GM19043 (cell line): Measurements from ENCODE around the gene ZBTB42.
A peak's percentile ranks its signal among the peaks of the same experiment; 100 is the strongest.

Experiments
- ATAC-seq: cut with Tn5 transposase; IDR thresholded peaks from one replicate; pipeline ENCODE4 v1.9.1; 2021; ENCODE audit warnings: low read depth; ENCODE audit not compliant: unreplicated experiment

The ZBTB42 gene

GRCh38 chr14:104768437-104769323 lies 32.2 kb upstream of the ZBTB42 start:
- ATAC-seq: peak; percentile 84

GRCh38 chr14:104769324-104770071 lies 31.4 kb upstream of the ZBTB42 start:
- ATAC-seq: no peak

GRCh38 chr14:104770072-104770579 lies 30.8 kb upstream of the ZBTB42 start:
- ATAC-seq: no peak

- ATAC-seq: no peak
Measured at GRCh38 chr14:104770851-104771272, 30.0 kb upstream of the ZBTB42 start.

GRCh38 chr14:104771374-104771773 lies 29.5 kb upstream of the ZBTB42 start:
- ATAC-seq: no peak

- ATAC-seq: no peak
Measured at GRCh38 chr14:104771918-104772706, 28.8 kb upstream of the ZBTB42 start.

- no peak for ATAC-seq
Measured at GRCh38 chr14:104772707-104773504, 28.0 kb upstream of the ZBTB42 start.

- no peak for ATAC-seq
Measured at GRCh38 chr14:104773505-104774452, 27.1 kb upstream of the ZBTB42 start.

- no peak for ATAC-seq
Measured at GRCh38 chr14:104774453-104775072, 26.3 kb upstream of the ZBTB42 start.

- ATAC-seq: no peak
Measured at GRCh38 chr14:104775073-104775489, 25.8 kb upstream of the ZBTB42 start.

- no peak for ATAC-seq
Measured at GRCh38 chr14:104776481-104776880, 24.4 kb upstream of the ZBTB42 start.

GRCh38 chr14:104776961-104777807 lies 23.7 kb upstream of the ZBTB42 start:
- ATAC-seq: no peak

GRCh38 chr14:104777808-104778249 lies 23.1 kb upstream of the ZBTB42 start:
- ATAC-seq: no peak

- no peak for ATAC-seq
Measured at GRCh38 chr14:104778694-104779331, 22.1 kb upstream of the ZBTB42 start.

GRCh38 chr14:104779776-104780512 lies 21.0 kb upstream of the ZBTB42 start:
- ATAC-seq: no peak

GRCh38 chr14:104780513-104781030 lies 20.3 kb upstream of the ZBTB42 start:
- no peak for ATAC-seq
